RWPE2 (cell line): ENCODE results near the gene FGB.

ENCODE experiments used
- ATAC-seq: fragments of 200-7000 bp; cut with Tn5 transposase; 3 replicates; pipeline ENCODE4 v1.9.1; 2021; ENCODE audit warnings: low read depth
- DNase-seq: peaks from one replicate; pipeline ENCODE4 v3.0.0-alpha.2; 2020; ENCODE audit warnings: low spot score
- H3K27ac ChIP-seq: fragments of 450-650 bp; 2 replicates; pipeline ENCODE4 v1.5.1; 2017; ENCODE audit warnings: mild to moderate bottlenecking; ENCODE audit not compliant: poor library complexity, severe bottlenecking
- H3K27me3 ChIP-seq: fragments of 250-450 bp; sonication (Bioruptor Pico); 2 replicates; pipeline ENCODE4 v1.5.1; 2021; ENCODE audit warnings: mild to moderate bottlenecking, moderate library complexity; ENCODE audit not compliant: insufficient read depth, poor library complexity, severe bottlenecking
- H3K36me3 ChIP-seq: fragments of 250-450 bp; sonication (Bioruptor Pico); 2 replicates; pipeline ENCODE4 v1.5.1; 2020; ENCODE audit warnings: low read depth, mild to moderate bottlenecking, moderate library complexity
- H3K4me1 ChIP-seq: fragments of 250-450 bp; sonication (Bioruptor Pico); 2 replicates; pipeline ENCODE4 v1.5.1; 2021; ENCODE audit warnings: mild to moderate bottlenecking, moderate library complexity; ENCODE audit not compliant: insufficient read depth, poor library complexity, severe bottlenecking
- H3K4me3 ChIP-seq: fragments of 250-450 bp; sonication (Bioruptor Pico); 2 replicates; pipeline ENCODE4 v1.5.1; 2021; ENCODE audit warnings: mild to moderate bottlenecking, moderate library complexity; ENCODE audit not compliant: severe bottlenecking
- H3K9me3 ChIP-seq: fragments of 250-450 bp; sonication (Bioruptor Pico); 2 replicates; pipeline ENCODE4 v1.5.1; 2021; ENCODE audit warnings: mild to moderate bottlenecking, moderate library complexity; ENCODE audit not compliant: severe bottlenecking
- CTCF ChIP-seq: fragments of 450-650 bp; IDR thresholded peaks from one replicate; pipeline ENCODE4 v1.5.1; 2017; ENCODE audit warnings: mild to moderate bottlenecking, moderate library complexity; ENCODE audit not compliant: poor library complexity, severe bottlenecking

Gene FGB

DNA sequence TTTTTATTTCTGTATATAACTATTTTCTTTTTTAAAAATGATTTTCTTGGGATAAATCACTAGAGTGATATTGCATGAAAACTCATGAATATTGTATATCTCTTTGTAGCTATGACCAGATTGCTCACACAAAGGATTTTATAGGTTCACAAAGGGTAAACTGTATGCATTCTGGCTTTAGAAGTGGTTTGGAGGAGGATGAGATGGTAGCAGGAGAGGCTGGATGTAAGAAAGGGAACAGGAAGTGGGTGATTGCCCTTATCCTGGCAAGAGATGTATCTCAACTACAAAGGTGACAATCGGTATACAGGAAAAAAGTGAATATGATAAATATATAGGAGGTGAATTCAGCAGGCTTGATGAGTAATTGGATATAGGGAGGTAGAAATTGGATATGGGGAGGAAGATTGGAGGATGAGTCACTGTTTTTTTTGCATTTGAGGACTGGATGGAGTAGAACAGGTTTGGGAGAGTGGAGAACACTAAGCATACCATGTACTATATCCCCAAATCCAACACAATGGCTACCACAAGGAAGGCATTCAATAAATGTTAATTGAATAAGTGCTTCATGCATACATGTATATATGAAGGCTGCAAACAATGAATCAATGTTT, 39.7 kb downstream of the FGB start:
- no peak for DNase-seq
- no peak overlapping the region for H3K27ac ChIP-seq
- no peaks in the 10 kb centered on the region for H3K36me3 ChIP-seq
- H3K9me3 ChIP-seq: no peaks in the 10 kb centered on the region
- no peak overlapping the region for H3K4me3 ChIP-seq
- H3K27me3 ChIP-seq: no peaks in the 10 kb centered on the region
- H3K4me1 ChIP-seq: peaks cover 5% of the 10 kb centered on the region
- peak; percentile 95 for ATAC-seq
- no peak for TF ChIP-seq CTCF

DNA sequence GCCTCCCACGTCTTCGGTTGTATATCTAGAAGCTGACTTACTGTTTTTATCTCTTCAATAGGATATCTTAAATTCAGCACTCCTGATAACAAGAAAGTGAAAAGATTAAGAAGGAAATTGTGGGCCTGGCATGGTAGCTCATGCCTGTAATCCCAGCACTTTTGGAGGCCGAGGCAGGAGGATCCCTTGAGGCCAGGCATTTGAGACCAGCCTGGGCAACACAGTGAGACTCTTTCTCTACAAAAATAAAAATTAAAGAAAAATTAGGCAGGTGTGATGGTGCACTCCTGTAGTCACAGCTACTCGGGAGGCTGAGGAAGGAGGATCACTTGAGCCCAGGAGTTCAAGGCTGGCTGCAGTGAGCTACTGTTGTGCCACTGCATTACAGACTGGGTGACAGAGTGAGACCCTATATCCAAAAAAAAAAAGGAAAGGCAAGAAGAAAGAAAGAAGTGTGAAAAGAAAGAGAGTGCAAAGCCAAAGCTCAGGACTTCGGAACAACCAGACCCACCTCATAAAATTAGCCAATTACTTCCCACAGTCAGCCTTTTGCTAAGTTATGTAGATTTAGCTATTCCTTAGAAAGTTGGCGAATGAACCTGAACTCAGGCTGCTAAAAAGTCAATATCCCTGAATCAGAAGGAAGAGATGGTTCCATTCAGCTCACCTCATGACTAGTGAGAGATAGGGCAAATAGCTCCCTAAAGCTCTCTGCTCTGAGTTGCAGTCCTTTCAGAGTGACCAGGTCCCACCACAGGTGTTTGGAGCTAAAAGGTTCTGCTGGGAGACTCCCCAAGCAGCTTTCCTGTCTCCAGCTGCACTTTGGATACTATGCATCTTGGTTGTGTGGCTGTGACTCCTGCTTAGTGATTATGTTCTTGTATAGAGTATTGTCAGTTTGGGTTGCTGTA, 40.5 kb downstream of the FGB start:
- H3K36me3 ChIP-seq: no peaks in the 10 kb centered on the region

DNA sequence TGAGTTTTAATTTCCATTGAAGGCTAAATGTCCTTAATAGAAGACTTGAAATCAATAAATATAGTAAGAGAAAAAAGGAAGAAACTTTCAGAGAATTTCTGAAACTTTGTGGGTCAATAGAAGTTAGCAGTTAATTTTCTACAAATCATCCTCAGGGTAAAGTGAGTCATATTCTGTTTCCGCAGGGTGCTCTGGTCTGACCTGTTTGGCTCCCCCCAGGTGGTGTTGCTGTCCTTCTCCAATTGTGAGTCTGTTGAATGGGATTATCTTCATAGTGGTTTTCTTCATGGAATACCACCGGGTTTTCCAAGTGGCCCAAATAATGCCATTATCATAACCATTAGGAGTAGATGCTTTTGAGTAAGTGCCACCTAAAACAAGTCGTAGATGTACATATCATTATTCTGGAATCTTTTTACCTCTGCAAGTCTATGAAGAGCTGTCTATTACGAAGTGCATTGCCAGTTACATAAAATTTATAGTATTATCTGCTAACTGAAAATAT, 41.9 kb downstream of the FGB start:
- no peak overlapping the region for H3K4me3 ChIP-seq
- ATAC-seq: no peak
- no peak for TF ChIP-seq CTCF
- no peak overlapping the region for H3K27ac ChIP-seq
- H3K9me3 ChIP-seq: no peaks in the 10 kb centered on the region
- H3K36me3 ChIP-seq: no peaks in the 10 kb centered on the region
- H3K4me1 ChIP-seq: peaks cover 5% of the 10 kb centered on the region
- H3K27me3 ChIP-seq: no peaks in the 10 kb centered on the region
- no peak for DNase-seq

More for the DNA sequence above, 40.5 kb downstream of the FGB start:
- peaks cover 5% of the 10 kb centered on the region for H3K4me1 ChIP-seq
- H3K9me3 ChIP-seq: no peaks in the 10 kb centered on the region
- ATAC-seq: no peak
- H3K27me3 ChIP-seq: no peaks in the 10 kb centered on the region
- no peak overlapping the region for H3K27ac ChIP-seq
- no peak for TF ChIP-seq CTCF
- no peak overlapping the region for H3K4me3 ChIP-seq
- no peak for DNase-seq

GRCh38 chr4:154606728-154607723, 44.2 kb downstream of the FGB start:
- no peak for DNase-seq
- Histone ChIP-seq H3K4me3 (no peak overlapping the region), H3K9me3 (no peaks in the 10 kb centered on the region), H3K27me3 (no peaks in the 10 kb centered on the region), H3K27ac (no peak overlapping the region), H3K4me1 (peaks cover 5% of the 10 kb centered on the region), H3K36me3 (no peaks in the 10 kb centered on the region)
- ATAC-seq: no peak
- no peak for TF ChIP-seq CTCF
